AG04450 (cell line): ENCODE data around the gene SFRP4. TPM values are rescaled to one million over a fixed set of nuclear protein-coding genes. Genes with fewer than 3 reads are reported as not detected.

Experiments
- CTCF ChIA-PET: fragments of 300-600, 350-600 bp; formaldehyde crosslinking; extraction: SDS; loops from one replicate; lab custom pipeline; 2022; ENCODE audit warnings: antibody characterized with exemption, inconsistent platforms; lab: Charles Lee
- POLR2A ChIA-PET: fragments of 350-600 bp; formaldehyde crosslinking; extraction: SDS; loops from one replicate; lab custom pipeline; 2021; ENCODE audit warnings: antibody characterized with exemption, inconsistent platforms; lab: Yijun Ruan, JAX
- DNase-seq: peaks from one replicate; pipeline ENCODE4 v3.0.0-alpha.2; 2011; ENCODE audit warnings: low read depth, low spot score
- H3K27ac ChIP-seq: one replicate; pipeline ENCODE4 v1.5.1; 2012; ENCODE audit warnings: low read depth, low read length, control low read depth
- H3K27me3 ChIP-seq: one replicate; pipeline ENCODE4 v1.6.0; 2012; ENCODE audit warnings: low read length; ENCODE audit not compliant: control insufficient read depth, insufficient read depth
- H3K4me3 ChIP-seq: 2 replicates; pipeline ENCODE4 v1.5.1; 2011; ENCODE audit warnings: mild to moderate bottlenecking, low read depth, low read length, control low read depth
- H3K9me3 ChIP-seq: 2 replicates; pipeline ENCODE4 v1.5.1; 2012; ENCODE audit warnings: low read length; ENCODE audit not compliant: control insufficient read depth, insufficient read depth
- polyA plus RNA-seq: library from polyadenylated mRNA; depleted of rRNA; stranded (reverse); fragments of >200 nt; gene quantifications from 2 replicates; pipeline ENCODE4 v1.2.3, GENCODE V29; 2011; rRNA removed
- TF ChIP-seq, protein P1 (sequence below): IDR thresholded peaks from 2 replicates; pipeline ENCODE4 v1.5.1; 2011; ENCODE audit warnings: low read depth, low read length, control low read depth, inconsistent platforms

SFRP4 gene
- polyA plus RNA-seq, 1 experiment = 0.04 TPM

DNA sequence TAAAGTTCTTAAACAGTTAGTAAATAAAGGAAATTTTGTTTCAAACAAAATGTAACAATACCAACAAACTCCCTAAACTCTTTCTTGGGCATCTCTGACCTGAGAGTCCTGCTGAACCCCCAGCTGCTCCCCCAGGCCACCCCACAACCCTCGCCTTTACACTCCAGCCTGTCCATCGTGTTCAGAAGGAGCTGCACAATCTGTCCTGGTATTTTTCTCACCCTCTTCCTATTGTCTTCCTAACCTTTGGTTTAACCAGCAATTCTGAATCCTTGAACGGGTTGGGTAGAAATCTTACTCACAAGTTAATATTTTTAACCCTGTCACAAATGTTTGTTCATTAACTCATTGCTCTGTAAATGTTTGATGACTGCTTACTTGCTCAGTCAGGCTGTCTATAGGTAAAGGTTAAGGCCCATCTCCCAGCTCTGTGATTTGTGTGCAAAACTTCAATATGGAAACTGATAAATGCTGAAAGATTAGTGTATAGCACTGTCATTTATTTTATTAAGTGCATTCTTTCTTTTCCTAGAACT, 16.8 kb downstream of the SFRP4 start:
- Histone ChIP-seq H3K4me3 (no peak overlapping the region), H3K9me3 (no peaks in the 10 kb centered on the region; the same call in 1 of the 2 replicates), H3K27me3 (no peaks in the 10 kb centered on the region), H3K27ac (no peak overlapping the region)
- ChIA-PET POLR2A (no interaction called here), CTCF (no interaction called here)
- TF ChIP-seq, protein P1, sequence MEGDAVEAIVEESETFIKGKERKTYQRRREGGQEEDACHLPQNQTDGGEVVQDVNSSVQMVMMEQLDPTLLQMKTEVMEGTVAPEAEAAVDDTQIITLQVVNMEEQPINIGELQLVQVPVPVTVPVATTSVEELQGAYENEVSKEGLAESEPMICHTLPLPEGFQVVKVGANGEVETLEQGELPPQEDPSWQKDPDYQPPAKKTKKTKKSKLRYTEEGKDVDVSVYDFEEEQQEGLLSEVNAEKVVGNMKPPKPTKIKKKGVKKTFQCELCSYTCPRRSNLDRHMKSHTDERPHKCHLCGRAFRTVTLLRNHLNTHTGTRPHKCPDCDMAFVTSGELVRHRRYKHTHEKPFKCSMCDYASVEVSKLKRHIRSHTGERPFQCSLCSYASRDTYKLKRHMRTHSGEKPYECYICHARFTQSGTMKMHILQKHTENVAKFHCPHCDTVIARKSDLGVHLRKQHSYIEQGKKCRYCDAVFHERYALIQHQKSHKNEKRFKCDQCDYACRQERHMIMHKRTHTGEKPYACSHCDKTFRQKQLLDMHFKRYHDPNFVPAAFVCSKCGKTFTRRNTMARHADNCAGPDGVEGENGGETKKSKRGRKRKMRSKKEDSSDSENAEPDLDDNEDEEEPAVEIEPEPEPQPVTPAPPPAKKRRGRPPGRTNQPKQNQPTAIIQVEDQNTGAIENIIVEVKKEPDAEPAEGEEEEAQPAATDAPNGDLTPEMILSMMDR = no peak
- DNase-seq = no peak

GRCh38 chr7:37894671-37895070, 21.9 kb downstream of the SFRP4 start:
- POLR2A ChIA-PET = no interaction called here

DNA sequence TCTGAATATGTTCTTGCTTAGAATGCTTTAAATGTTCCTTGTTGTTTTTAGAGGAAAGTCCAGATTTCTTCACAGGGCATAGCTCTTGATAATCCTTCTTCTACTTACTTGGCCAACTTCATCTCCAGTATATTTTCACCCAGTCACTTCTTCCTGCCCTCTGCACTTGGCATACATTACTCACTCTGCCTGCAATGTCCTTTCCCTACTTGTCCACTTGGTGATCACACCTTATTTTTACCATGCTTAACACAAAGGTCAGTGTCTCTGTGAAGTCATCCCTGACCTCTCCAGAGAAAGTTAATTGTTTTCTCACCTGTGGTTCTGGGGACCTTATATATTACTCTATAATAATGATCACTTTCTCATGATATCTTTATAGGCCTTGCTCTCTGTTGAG, 23.3 kb downstream of the SFRP4 start:
- CTCF ChIA-PET = no interaction called here
- POLR2A ChIA-PET = no interaction called here
- H3K9me3 ChIP-seq = no peaks in the 10 kb centered on the region
- no peak for DNase-seq
- TF ChIP-seq, protein P1 = no peak
- H3K27ac ChIP-seq = no peak overlapping the region
- H3K4me3 ChIP-seq = no peak overlapping the region
- H3K27me3 ChIP-seq = no peaks in the 10 kb centered on the region

More at GRCh38 chr7:37894671-37895070, 21.9 kb downstream of the SFRP4 start:
- Histone ChIP-seq H3K27me3 (no peaks in the 10 kb centered on the region), H3K27ac (no peak overlapping the region), H3K9me3 (no peaks in the 10 kb centered on the region), H3K4me3 (no peak overlapping the region)
- CTCF ChIA-PET = no interaction called here
- TF ChIP-seq, protein P1 = no peak
- no peak for DNase-seq

GRCh38 chr7:37882086-37882485, 34.5 kb downstream of the SFRP4 start:
- peaks cover 4% of the 10 kb centered on the region for H3K9me3 ChIP-seq
- ChIA-PET POLR2A (no interaction called here), CTCF (no interaction called here)
- DNase-seq = no peak
- TF ChIP-seq, protein P1 = no peak
- H3K27ac ChIP-seq = no peak overlapping the region
- no peak overlapping the region for H3K4me3 ChIP-seq
- no peaks in the 10 kb centered on the region for H3K27me3 ChIP-seq

Other genes starting within 250 kb of the SFRP4 start
- gene GPR141, start 233.1 kb downstream of the SFRP4 start, polyA plus RNA-seq = not detected in 2 replicates
- gene NME8, start 68.2 kb downstream of the SFRP4 start, polyA plus RNA-seq = not detected in 2 replicates
- gene EPDR1, start 3.8 kb upstream of the SFRP4 start, polyA plus RNA-seq = 0.20 TPM in 1 of 2 replicates, not detected in the other